Measurements from ENCODE around the gene E4F1.
"Not testable (repeated sequence)": the region's sequence is repeated elsewhere in the genome, so short reads cannot be mapped to it uniquely, and the experiment has no call there.

E4F1 gene

GRCh38 chr16:2231016-2231931 is 7.9 kb downstream of the E4F1 start:
- DNase-seq: no peak

DNA sequence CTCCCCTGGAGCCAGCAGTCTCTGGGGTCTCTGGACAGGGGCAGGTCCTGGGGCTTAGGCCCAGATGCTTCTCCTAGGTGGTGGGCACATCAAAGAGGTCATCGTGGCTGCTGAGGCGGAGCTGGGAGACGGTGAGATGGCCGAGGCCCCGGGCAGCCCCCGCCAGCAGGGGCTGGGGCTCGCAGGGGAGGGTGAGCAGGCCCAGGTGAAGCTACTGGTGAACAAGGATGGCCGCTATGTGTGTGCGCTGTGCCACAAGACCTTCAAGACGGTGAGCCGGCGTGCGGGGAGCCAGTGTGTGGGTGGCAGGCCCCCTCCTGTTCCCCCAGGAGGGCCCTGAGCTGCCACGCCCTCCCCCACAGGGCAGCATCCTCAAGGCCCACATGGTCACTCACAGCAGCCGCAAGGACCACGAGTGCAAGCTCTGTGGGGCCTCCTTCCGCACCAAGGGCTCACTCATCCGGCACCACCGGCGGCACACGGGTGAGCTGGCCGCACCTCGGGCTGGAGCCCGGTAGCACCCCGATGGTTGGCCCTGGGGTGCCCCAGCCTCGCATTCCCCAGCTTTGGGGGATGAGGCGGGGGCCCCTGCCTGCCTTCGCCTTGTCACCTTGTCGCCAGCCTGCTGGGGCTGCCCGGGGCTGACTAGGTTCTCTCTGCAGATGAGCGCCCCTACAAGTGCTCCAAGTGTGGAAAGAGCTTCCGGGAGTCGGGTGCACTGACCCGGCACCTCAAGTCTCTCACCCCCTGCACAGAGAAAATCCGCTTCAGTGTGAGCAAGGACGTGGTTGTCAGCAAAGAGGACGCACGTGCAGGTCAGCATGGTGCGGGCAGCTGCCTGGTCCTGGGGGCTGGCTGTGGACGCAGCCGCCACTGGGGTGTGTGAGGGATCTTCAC is 9.0 kb downstream of the E4F1 start:
- DNase-seq: no peak

DNA sequence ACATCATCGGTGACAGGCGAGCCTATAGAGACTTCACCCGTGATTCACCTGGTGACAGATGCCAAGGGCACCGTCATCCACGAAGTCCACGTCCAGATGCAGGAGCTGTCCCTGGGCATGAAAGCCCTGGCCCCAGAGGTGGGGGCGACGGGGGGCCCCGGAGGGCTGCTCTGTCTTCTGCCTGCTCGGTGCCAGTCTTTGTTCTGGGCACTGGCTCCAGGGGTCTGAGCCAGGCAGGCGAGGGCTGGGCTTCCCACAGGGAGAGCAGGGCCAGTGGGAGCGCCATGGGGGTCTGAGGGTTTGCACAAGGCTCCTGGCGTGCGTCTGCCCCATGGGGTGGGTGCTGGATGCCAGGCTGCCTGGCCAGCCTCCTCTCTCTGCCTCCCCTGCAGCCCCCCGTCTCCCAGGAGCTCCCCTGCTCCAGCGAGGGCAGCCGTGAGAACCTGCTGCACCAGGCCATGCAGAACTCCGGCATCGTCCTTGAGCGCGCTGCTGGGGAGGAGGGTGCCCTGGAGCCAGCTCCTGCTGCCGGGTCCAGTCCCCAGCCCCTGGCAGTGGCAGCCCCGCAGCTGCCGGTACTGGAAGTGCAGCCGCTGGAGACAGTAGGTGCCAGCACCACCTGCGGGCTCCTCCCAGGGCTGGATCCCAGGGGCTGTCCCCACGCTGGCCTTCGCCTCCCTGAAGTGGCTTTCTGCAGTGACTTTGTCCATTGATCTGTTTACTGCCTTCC is 9.8 kb downstream of the E4F1 start:
- no peak for DNase-seq

- no peak for DNase-seq
These were observed 10.8 kb downstream of the E4F1 start for GRCh38 chr16:2233872-2234812.

DNA sequence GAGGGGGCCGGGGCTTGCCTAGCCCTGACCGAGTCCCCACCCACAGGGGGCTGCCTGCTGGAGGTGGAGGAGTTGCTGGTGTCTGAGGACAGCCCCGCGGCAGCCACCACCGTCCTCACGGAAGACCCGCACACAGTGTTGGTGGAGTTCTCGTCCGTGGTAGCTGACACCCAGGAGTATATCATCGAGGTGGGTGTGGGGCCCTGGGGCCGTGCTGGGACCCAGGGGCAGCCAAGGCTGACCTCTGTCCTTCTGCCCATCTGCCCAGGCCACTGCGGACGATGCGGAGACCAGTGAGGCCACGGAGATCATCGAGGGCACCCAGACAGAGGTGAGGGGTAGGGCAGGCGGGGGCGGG is 11.4 kb downstream of the E4F1 start:
- DNase-seq: no peak

GRCh38 chr16:2235234-2235651 is 11.9 kb downstream of the E4F1 start:
- no peak for DNase-seq

GRCh38 chr16:2235695-2236336 is 12.4 kb downstream of the E4F1 start:
- no peak for DNase-seq

GRCh38 chr16:2236337-2237101 is 13.1 kb downstream of the E4F1 start, which contains the start of gene DNASE1L2:
DNASE1L2 (plus strand) TSS chr16:2236444; CDS start chr16:2236817, 373 bp downstream.
- no peak for DNase-seq

- DNase-seq: no peak
These were observed 13.7 kb downstream of the E4F1 start for GRCh38 chr16:2237102-2237482.

- DNase-seq: no peak
These were observed 14.2 kb downstream of the E4F1 start for GRCh38 chr16:2237493-2238149.

DNA sequence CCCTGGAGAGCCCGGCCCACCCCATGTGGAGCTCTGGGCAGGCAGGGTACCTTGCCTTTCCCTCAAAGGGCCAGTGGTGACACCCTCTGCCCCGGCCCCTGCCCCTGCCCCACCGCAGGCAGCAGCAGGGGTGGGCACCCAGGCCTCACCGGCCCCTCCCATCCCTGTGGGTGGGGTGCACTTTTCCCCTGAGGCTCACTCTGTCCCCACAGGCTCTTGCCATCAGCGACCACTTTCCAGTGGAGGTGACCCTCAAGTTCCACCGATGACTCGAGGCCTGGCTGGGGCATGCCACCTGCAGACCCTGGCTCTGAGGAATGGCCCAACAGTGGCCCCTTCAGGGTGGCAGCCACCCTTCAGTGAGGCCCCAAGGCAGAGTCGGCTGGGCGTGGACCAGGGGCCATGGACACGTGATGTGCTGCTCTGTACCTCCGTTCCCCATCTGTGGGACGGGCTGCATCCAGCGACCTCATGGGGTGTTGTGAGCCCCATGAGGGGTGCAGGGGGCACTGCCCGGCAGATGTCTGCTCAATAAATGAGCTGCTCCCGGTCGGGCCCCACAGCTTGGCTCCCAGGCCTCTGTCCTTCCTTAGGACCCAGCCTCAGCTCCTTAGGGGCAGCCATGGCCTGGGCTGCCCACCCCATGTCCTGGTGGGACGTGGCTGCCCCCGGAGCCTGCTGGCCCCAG is 14.9 kb downstream of the E4F1 start:
- no peak for DNase-seq

- DNase-seq: no peak
These were observed 15.7 kb downstream of the E4F1 start for GRCh38 chr16:2238838-2239675.

GRCh38 chr16:2240331-2240730 is 16.9 kb downstream of the E4F1 start:
- DNase-seq: not testable (repeated sequence)

GRCh38 chr16:2242598-2242997 is 19.2 kb downstream of the E4F1 start:
- DNase-seq: no peak

DNA sequence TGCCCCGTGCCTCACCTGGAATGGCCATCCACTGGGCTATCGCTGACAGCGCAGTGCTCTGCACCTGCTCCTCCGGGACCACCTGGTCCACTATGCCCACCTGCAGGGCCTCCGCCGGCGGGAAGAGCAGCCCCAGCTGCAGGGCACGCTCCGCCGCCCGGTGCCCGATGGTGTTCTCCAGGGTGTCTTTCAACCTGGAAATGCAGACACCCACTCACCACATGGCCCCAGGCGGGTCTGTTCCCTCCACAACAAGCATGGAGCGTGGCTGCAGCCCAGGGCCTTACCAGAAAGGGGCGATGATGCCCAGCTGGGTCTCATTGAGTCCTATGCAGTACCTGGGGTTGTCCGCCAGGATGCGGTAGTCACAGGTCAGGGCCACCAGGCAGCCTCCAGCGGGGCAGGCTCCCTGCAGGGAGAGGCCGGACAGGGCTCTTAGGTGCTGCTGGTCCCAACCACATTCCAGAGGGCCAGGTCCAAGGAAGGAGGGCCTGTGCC is 19.7 kb downstream of the E4F1 start:
- no peak for DNase-seq

DNA sequence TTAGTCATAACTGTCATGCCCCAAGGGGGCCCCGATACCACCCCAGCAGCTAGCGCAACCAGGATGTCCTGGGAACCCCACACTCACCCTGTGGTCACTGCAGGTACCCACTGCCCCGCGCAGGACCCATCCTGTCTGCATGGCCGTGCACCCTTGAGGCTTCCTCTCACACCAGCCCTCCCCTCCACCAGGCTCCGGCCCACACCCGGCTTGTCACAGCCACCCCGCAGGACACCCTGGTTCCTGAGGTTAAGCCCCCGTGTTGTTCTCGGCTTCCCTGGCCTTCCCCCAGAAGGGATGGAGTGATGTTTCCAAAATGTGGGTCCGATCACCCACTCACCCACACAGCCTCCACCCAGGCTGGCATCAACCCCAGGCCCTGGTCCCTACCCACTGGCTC is 20.4 kb downstream of the E4F1 start:
- DNase-seq: no peak

DNA sequence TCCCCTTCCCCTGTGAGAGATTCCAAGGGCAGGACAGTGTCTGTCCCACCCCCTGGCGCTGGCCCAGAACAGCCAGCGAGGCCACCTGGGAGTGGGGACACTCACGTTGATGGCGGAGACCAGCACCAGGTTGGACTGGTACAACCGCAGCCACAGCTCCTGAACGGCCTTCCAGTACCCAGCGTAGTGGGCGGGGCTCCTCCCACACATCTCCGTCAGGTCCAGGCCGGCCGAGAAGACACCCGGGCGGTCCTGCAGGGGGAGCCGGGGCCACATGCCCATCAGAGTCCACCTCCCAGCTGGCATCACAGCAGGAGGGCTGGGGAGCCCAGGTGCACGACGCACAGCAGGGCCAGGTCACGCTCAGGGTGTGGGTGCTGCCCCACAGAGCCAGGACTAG is 20.9 kb downstream of the E4F1 start:
- no peak for DNase-seq

Measured in activated effector memory CD4-positive, alpha-beta T cell treated with Interleukin-2 at 50 U/mL for 16 hours (primary cell).